ENCODE measurements around the gene EFHD1.
"Not testable (repeated sequence)": the region's sequence is repeated elsewhere in the genome, so short reads cannot be mapped to it uniquely, and the experiment has no call there.

Gene EFHD1

DNA sequence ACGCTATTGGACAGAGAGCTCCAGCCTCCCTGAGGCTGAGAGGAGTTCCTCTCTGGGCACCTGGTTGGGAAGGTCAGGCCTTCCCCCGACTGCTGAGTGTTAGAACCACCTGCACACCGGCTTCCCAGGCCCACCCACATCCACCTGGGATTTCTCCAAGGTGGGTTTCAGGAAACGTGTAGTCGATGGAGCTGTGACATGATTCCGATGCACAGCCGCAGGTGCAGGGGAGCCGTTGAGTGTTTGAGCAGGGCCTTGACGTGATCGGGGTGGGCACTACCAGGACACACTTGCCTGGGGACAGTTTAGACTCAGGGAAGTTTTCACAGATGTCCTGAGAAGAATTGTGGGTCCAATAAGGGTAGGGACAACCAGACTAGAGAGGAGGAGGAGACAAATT, 42.0 kb downstream of the EFHD1 start:
- Histone ChIP-seq H3K9me3 (no peaks in the 10 kb centered on the region), H3K4me1 (ENCODE audit: control insufficient read depth in 1 of 2, insufficient read depth in 1 of 2, low read depth in 1 of 2, low read length in 1 of 2) (no peaks in the 10 kb centered on the region), H3K27ac (no peak overlapping the region), H3K4me3 (ENCODE audit: low read depth in 1 of 2, low read length in 1 of 2) (no peak overlapping the region), H3K27me3 (peaks cover 3% of the 10 kb centered on the region), H3K36me3 (no peaks in the 10 kb centered on the region)
- TF ChIP-seq, protein P1, sequence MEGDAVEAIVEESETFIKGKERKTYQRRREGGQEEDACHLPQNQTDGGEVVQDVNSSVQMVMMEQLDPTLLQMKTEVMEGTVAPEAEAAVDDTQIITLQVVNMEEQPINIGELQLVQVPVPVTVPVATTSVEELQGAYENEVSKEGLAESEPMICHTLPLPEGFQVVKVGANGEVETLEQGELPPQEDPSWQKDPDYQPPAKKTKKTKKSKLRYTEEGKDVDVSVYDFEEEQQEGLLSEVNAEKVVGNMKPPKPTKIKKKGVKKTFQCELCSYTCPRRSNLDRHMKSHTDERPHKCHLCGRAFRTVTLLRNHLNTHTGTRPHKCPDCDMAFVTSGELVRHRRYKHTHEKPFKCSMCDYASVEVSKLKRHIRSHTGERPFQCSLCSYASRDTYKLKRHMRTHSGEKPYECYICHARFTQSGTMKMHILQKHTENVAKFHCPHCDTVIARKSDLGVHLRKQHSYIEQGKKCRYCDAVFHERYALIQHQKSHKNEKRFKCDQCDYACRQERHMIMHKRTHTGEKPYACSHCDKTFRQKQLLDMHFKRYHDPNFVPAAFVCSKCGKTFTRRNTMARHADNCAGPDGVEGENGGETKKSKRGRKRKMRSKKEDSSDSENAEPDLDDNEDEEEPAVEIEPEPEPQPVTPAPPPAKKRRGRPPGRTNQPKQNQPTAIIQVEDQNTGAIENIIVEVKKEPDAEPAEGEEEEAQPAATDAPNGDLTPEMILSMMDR (IDR thresholded peaks at IDR 0.05), result no peak

DNA sequence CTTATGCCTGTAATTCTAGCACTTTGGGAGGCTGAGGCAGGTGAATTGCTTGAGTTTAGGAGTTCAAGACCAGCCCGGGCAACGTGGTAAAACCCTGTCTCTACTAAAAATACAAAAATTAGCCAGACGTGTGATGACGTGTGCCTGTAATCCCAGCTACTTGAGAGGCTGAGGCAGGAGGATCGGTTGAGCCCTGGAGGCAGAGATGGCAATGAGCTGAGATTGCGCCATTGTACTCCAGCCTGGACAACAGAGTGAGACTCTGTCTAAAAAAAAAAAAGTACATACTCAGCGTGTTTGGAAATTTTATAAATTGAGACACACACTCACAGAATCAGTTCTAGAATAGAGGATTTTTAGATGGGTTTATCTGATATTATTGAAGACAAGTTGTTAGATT, 46.6 kb downstream of the EFHD1 start:
- no peaks in the 10 kb centered on the region for H3K9me3 ChIP-seq
- TF ChIP-seq, protein P1 (IDR thresholded peaks at IDR 0.05), result no peak
- no peaks in the 10 kb centered on the region for H3K4me1 ChIP-seq (ENCODE audit: control insufficient read depth in 1 of 2, insufficient read depth in 1 of 2, low read depth in 1 of 2, low read length in 1 of 2)
- H3K27ac ChIP-seq, result no peak overlapping the region
- no peaks in the 10 kb centered on the region for H3K36me3 ChIP-seq
- no peak overlapping the region for H3K4me3 ChIP-seq (ENCODE audit: low read depth in 1 of 2, low read length in 1 of 2)
- peaks cover 21% of the 10 kb centered on the region for H3K27me3 ChIP-seq

DNA sequence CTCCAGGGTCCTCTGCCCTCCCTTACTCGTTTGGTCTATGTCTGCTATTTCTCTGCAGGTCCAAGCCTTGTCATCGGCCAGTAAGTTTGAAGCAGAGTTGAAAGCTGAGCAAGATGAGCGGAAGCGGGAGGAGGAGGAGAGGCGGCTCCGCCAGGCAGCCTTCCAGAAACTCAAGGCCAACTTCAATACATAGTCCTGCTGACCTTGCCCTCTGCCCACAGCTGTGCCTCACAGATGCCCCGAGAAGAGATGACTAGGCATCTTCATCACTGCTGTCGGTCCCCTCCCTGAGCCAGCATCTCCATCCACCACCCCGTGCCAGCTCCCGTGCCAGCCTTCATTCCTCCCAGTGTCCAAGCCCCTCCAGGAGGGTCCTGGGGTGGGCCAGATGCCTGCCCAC, 48.1 kb downstream of the EFHD1 start:
- TF ChIP-seq, protein P1 (IDR thresholded peaks at IDR 0.05), result no peak

DNA sequence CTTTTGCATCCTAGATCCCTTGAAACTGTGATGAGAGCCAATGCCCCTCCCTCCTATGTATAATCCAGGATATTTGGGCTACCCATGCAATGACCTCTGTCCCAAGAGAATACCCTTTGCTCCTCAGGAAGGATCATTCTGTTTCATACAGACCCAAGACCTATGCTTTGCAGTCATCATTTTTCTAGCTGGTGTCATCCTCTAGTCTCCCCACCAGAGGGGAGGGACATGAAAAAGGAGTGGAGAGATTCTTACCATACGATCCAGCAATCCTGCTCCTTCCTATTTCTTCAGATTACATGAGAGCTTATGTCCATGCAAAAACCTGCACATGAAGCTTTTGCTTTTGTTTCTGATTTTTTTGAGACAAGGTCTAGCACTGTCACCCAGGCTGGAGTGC, 50.0 kb downstream of the EFHD1 start:
- Histone ChIP-seq H3K4me3 (ENCODE audit: low read depth in 1 of 2, low read length in 1 of 2) (no peak overlapping the region), H3K4me1 (ENCODE audit: control insufficient read depth in 1 of 2, insufficient read depth in 1 of 2, low read depth in 1 of 2, low read length in 1 of 2) (no peaks in the 10 kb centered on the region), H3K27me3 (peaks cover 21% of the 10 kb centered on the region), H3K9me3 (no peaks in the 10 kb centered on the region), H3K36me3 (no peaks in the 10 kb centered on the region), H3K27ac (no peak overlapping the region)
- TF ChIP-seq, protein P1 (IDR thresholded peaks at IDR 0.05), result no peak

More for the DNA sequence above, 48.1 kb downstream of the EFHD1 start:
- H3K4me3 ChIP-seq (ENCODE audit: low read depth in 1 of 2, low read length in 1 of 2), result no peak overlapping the region
- H3K27me3 ChIP-seq, result peaks cover 21% of the 10 kb centered on the region
- H3K4me1 ChIP-seq (ENCODE audit: control insufficient read depth in 1 of 2, insufficient read depth in 1 of 2, low read depth in 1 of 2, low read length in 1 of 2), result no peaks in the 10 kb centered on the region
- H3K36me3 ChIP-seq, result no peaks in the 10 kb centered on the region
- H3K27ac ChIP-seq, result no peak overlapping the region
- H3K9me3 ChIP-seq, result no peaks in the 10 kb centered on the region

DNA sequence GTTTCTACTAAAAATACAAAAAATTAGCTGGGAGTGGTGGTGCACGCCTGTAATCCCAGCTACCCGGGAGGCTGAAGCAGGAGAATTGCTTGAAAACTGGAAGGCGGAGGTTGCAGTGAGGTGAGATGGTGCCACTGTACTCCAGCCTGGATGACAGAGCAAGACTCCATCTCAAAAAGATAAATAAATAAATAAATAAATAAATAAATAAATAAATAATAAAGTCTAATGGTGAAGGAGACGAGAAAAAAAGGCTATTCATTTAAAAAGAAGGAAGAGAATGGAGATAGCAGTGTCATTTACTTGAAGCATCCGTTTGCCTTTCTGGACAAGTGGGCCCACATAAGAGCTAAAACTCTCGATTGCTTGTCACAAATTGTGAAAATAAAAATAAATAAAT, 52.0 kb downstream of the EFHD1 start:
- H3K36me3 ChIP-seq; H3K4me3 ChIP-seq (ENCODE audit: low read depth in 1 of 2, low read length in 1 of 2); H3K9me3 ChIP-seq; H3K4me1 ChIP-seq (ENCODE audit: control insufficient read depth in 1 of 2, insufficient read depth in 1 of 2, low read depth in 1 of 2, low read length in 1 of 2); H3K27ac ChIP-seq: not testable (repeated sequence)
- H3K27me3 ChIP-seq, result peaks cover 19% of the 10 kb centered on the region

DNA sequence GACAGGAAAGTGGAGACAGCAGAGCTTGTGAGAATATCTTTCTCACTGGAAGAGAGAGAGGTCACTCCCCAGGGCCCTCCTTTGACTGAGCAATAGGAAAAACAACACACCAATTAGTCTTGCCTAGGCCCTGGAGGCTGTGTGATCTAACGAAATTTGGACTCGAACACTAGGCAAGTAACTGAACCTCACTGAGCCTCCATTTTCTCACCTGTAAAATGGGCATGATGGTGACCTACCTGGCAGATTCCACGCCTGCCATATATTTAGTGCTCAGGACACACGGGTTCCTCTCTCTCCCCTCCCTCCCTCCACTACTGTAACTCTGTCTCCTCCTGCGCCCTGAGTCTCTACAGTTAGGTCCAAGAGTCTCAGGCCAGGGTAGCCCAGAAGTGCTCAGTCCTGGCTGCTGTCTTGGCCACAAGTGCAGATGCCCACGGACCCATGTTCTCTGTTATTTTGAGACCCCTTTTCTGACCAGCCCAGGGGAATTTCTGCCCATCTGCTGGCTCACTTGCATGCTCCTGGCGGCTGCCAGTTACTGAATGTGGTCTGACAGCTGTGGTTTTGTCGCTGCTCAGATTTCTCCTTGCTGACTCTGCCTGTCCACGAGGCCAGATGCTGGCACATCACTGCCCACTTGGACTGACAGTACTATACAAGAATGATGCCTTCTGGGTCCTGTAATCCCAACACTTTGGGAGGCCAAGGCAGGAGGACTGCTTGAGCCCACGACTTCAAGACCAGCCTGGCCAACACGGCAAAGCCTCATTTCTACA, 54.2 kb downstream of the EFHD1 start:
- Histone ChIP-seq H3K4me3 (ENCODE audit: low read depth in 1 of 2, low read length in 1 of 2) (no peak overlapping the region), H3K9me3 (no peaks in the 10 kb centered on the region), H3K4me1 (ENCODE audit: control insufficient read depth in 1 of 2, insufficient read depth in 1 of 2, low read depth in 1 of 2, low read length in 1 of 2) (no peaks in the 10 kb centered on the region), H3K36me3 (no peaks in the 10 kb centered on the region), H3K27me3 (no peaks in the 10 kb centered on the region), H3K27ac (no peak overlapping the region)
- TF ChIP-seq, protein P1 (IDR thresholded peaks at IDR 0.05), result no peak
